ENCODE measurements around the gene SPACA9. TPM values are rescaled to one million over a fixed set of nuclear protein-coding genes. Genes with fewer than 3 reads are reported as not detected.

Gene SPACA9
- total and polyA plus RNA-seq, 11 donors: 1.6 to 6.9 (median 4.6) TPM

DNA sequence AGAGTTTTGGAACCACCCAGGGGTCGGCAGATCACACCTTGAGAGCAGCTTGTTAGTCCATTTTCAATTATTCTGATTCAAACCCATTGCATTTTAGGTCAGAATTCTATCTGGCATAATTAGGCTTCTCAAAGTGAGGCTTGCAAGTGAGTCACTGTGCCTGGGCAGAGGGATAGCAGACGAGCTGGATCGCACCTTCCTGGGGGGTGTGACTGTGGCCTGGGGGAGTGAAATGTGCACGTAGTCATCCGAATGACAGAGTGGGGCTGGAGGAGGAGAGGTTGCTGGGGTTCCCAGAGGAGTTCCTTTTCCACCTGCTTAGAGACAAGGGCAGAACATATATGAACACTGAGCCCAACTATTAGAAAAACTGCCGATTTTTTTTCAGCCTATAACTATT lies 31.7 kb downstream of the SPACA9 start:
- no peak for ATAC-seq
- no peaks in the 10 kb centered on the region for H3K9me3 ChIP-seq
- H3K27me3 ChIP-seq: no peaks in the 10 kb centered on the region
- WGBS, 4 donors: 88 to 95% (median 90%) methylated on average over 6 of the region's 6 CpGs
- no peak for DNase-seq
- peaks cover 0 to 5% (median 0%) of the 10 kb centered on the region in 12 donors for H3K4me1 ChIP-seq
- intact Hi-C loops (cut with DNase I): loop anchor here in 1 of 10 donors (10.0 kb wide), 1 partner anchor 64 kb away; the partner anchor contains the start of gene GFI1B
- peaks cover 0 to 100% (median 77%) of the 10 kb centered on the region in 9 donors for H3K36me3 ChIP-seq
- H3K4me3 ChIP-seq: no peak overlapping the region
- no peak for TF ChIP-seq POLR2A (IDR thresholded peaks at IDR 0.05)
- TF ChIP-seq, protein P1, sequence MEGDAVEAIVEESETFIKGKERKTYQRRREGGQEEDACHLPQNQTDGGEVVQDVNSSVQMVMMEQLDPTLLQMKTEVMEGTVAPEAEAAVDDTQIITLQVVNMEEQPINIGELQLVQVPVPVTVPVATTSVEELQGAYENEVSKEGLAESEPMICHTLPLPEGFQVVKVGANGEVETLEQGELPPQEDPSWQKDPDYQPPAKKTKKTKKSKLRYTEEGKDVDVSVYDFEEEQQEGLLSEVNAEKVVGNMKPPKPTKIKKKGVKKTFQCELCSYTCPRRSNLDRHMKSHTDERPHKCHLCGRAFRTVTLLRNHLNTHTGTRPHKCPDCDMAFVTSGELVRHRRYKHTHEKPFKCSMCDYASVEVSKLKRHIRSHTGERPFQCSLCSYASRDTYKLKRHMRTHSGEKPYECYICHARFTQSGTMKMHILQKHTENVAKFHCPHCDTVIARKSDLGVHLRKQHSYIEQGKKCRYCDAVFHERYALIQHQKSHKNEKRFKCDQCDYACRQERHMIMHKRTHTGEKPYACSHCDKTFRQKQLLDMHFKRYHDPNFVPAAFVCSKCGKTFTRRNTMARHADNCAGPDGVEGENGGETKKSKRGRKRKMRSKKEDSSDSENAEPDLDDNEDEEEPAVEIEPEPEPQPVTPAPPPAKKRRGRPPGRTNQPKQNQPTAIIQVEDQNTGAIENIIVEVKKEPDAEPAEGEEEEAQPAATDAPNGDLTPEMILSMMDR (IDR thresholded peaks at IDR 0.05): no peak
- no peak overlapping the region for H3K27ac ChIP-seq

DNA sequence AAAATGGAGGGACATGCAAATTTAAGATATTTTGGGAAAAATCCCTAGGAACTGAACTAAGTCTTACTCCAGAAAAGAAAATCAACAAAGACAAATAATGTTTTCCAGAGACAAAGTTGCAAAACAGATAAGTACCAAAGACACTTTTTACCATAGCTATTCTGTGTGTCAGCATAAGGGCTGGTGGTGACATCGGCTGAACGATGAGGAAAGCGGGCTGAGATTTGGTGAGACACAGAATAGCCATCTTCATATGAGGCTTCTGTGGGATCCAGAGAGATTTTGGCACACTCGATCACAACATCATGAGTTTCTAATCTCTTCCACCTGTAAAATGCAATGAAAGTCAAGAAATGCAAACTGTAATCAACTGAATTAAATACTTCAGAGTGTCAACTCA lies 33.4 kb downstream of the SPACA9 start:
- WGBS, 4 donors: 88 to 95% (median 94%) methylated on average over 4 of the region's 4 CpGs
- Histone ChIP-seq H3K27ac (no peak overlapping the region), H3K9me3 (peaks cover 0 to 6% (median 0%) of the 10 kb centered on the region in 12 donors), H3K27me3 (no peaks in the 10 kb centered on the region), H3K4me1 (peaks cover 0 to 5% (median 0%) of the 10 kb centered on the region in 12 donors), H3K36me3 (peaks cover 0 to 100% (median 79%) of the 10 kb centered on the region in 9 donors), H3K4me3 (no peak overlapping the region)
- TF ChIP-seq POLR2A (IDR thresholded peaks at IDR 0.05): no peak
- TF ChIP-seq, protein P1 (IDR thresholded peaks at IDR 0.05): no peak
- ATAC-seq: no peak
- intact Hi-C loops (cut with DNase I): loop anchor here in 1 of 10 donors (10.0 kb wide), 1 partner anchor 63 kb away; the partner anchor contains the start of gene GFI1B
- DNase-seq: no peak

GRCh38 chr9:132914924-132915323 lies 36.2 kb downstream of the SPACA9 start:
- Histone ChIP-seq H3K36me3 (peaks cover 0 to 100% (median 88%) of the 10 kb centered on the region in 9 donors), H3K27me3 (no peaks in the 10 kb centered on the region), H3K4me3 (no peak overlapping the region), H3K27ac (no peak overlapping the region), H3K9me3 (peaks cover 0 to 6% (median 0%) of the 10 kb centered on the region in 12 donors), H3K4me1 (peaks cover 0 to 10% (median 0%) of the 10 kb centered on the region in 12 donors)
- 94 to 96% (median 95%) methylated on average over 6 of the region's 6 CpGs for WGBS, 4 donors
- intact Hi-C loops (cut with DNase I): loop anchor here in 1 of 10 donors (10.0 kb wide), 1 partner anchor 60 kb away; the partner anchor contains the start of gene GFI1B
- TF ChIP-seq, protein P1 (IDR thresholded peaks at IDR 0.05): no peak
- TF ChIP-seq POLR2A (IDR thresholded peaks at IDR 0.05): no peak
- ATAC-seq (no peak), DNase-seq (no peak)

DNA sequence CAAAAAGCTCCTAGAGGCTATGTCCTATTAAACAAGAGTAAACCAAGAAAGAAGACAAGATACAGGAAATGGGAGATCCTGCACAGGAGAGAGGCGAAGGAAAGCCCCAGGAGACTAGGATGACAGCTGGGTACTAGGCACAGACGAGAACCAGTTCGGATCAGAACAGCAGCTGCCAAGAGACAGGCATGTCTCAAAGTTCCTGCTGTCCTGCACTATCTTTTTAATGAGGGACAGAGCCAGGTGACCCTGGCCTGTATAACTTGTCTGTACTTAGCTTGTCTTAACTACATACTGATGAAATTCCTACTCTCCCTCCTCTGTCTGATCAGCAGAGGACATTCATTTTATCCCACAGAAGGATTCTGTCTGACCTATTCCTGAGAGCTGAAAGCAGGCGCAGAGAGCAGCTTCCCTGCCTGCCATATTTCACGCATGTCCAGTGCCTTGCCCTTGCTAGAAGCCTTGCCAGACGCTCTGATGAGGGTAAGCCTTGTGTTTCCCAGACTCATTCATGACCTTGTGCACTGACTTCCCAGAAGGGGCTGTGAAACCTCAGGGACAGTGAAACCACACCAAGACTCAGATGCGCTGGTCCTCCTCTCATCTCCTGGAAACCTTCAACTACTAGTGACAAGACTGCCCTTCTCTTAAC lies 41.0 kb downstream of the SPACA9 start:
- H3K4me3 ChIP-seq: no peak overlapping the region
- ATAC-seq (peak; percentile 47 to 86 (median 74)), DNase-seq (peak in 1 of 5 donors; percentile 35)
- peaks cover 0 to 6% (median 0%) of the 10 kb centered on the region in 12 donors for H3K9me3 ChIP-seq
- H3K27me3 ChIP-seq: no peaks in the 10 kb centered on the region
- 64 to 72% (median 69%) methylated on average over 7 of the region's 7 CpGs for WGBS, 4 donors
- intact Hi-C loops (cut with DNase I): loop anchor here in 1 of 10 donors (10.0 kb wide), 1 partner anchor 55 kb away; the partner anchor contains the start of gene GFI1B
- H3K36me3 ChIP-seq: peaks cover 0 to 100% (median 99%) of the 10 kb centered on the region in 9 donors
- peaks cover 0 to 13% (median 0%) of the 10 kb centered on the region in 12 donors for H3K4me1 ChIP-seq
- TF ChIP-seq, protein P1 (IDR thresholded peaks at IDR 0.05): no peak
- no peak for TF ChIP-seq POLR2A (IDR thresholded peaks at IDR 0.05)
- H3K27ac ChIP-seq: peak overlapping the region in 7 of 12 donors; percentile 4 to 51 (median 32)
